Measurements from ENCODE around the gene PINLYP.

GRCh38 chr19:43534305-43534815, 41.2 kb upstream of the PINLYP start:
- TF ChIP-seq CTCF (IDR thresholded peaks at IDR 0.05), result no peak
- TF ChIP-seq ZNF423 (CRISPR knock-in tag; IDR thresholded peaks at IDR 0.05), result no peak
- no peak for TF ChIP-seq MAX (CRISPR knock-in tag; IDR thresholded peaks at IDR 0.05)
- TF ChIP-seq NR2C2 (CRISPR knock-in tag; IDR thresholded peaks at IDR 0.05), result no peak
- TF ChIP-seq CREB1 (CRISPR knock-in tag; IDR thresholded peaks at IDR 0.05), result no peak

Measured in WTC11 (cell line).